Measurements from ENCODE around the gene TBCK. TPM values are rescaled to one million over a fixed set of nuclear protein-coding genes. Genes with fewer than 3 reads are reported as not detected.

Gene TBCK
- total and polyA plus RNA-seq, 2 experiments from 2014 or later = 13.9 to 28.9 TPM

DNA sequence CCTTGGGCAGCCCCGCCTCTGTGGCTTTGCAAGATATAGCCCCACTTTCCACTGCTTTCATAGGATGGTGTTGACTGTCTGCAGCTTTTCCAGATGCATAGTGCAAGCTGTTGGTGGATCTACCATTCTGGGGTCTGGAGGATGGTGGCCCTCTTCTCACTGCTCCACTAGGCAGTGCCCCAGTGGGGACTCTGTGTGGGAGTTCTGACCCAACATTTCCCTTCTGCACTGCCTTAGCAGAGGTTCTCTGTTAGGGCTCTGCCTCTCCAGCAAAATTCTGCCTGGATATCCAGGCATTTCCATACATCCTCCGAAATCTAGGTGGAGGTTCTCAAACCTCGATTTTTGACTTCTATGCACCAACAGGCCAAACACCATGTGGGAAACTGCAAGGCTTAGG is 153.7 kb downstream of the TBCK start:
- H3K4me3 ChIP-seq = no peak overlapping the region
- no peaks in the 10 kb centered on the region for H3K27me3 ChIP-seq (ENCODE audit: insufficient read depth)
- H3F3A ChIP-seq (replicated peaks; ENCODE audit: low read depth) = no peaks in the 10 kb centered on the region
- no peaks in the 10 kb centered on the region for H3K36me3 ChIP-seq (ENCODE audit: insufficient read depth)
- H3K27ac ChIP-seq (ENCODE audit: low read depth) = no peak overlapping the region
- TF ChIP-seq STAT1 (IDR thresholded peaks at IDR 0.05; ENCODE audit: unreplicated experiment) (no peak), EZH2 (IDR thresholded peaks at IDR 0.05; ENCODE audit: low read depth, unreplicated experiment) (no peak), EZH2phosphoT487 (IDR thresholded peaks at IDR 0.05; ENCODE audit: unreplicated experiment) (no peak), JUNB (IDR thresholded peaks at IDR 0.05; ENCODE audit: unreplicated experiment) (no peak), ZNF462 (CRISPR knock-in tag; IDR thresholded peaks at IDR 0.05) (no peak), CTCF (conservative IDR thresholded peaks at IDR 0.05; ENCODE audit: low read depth in 2 of 2) (no peak), ZNF114 (CRISPR knock-in tag; IDR thresholded peaks at IDR 0.05) (no peak), CREB1 (CRISPR knock-in tag; IDR thresholded peaks at IDR 0.05; ENCODE audit: low read depth) (no peak), NANOG (IDR thresholded peaks at IDR 0.05; ENCODE audit: borderline replicate concordance) (no peak), POLR2AphosphoS5 (IDR thresholded peaks at IDR 0.05; ENCODE audit: low read depth) (no peak), ZNF331 (CRISPR knock-in tag; IDR thresholded peaks at IDR 0.05; ENCODE audit: low read depth) (no peak)
- TF ChIP-seq, protein P1, sequence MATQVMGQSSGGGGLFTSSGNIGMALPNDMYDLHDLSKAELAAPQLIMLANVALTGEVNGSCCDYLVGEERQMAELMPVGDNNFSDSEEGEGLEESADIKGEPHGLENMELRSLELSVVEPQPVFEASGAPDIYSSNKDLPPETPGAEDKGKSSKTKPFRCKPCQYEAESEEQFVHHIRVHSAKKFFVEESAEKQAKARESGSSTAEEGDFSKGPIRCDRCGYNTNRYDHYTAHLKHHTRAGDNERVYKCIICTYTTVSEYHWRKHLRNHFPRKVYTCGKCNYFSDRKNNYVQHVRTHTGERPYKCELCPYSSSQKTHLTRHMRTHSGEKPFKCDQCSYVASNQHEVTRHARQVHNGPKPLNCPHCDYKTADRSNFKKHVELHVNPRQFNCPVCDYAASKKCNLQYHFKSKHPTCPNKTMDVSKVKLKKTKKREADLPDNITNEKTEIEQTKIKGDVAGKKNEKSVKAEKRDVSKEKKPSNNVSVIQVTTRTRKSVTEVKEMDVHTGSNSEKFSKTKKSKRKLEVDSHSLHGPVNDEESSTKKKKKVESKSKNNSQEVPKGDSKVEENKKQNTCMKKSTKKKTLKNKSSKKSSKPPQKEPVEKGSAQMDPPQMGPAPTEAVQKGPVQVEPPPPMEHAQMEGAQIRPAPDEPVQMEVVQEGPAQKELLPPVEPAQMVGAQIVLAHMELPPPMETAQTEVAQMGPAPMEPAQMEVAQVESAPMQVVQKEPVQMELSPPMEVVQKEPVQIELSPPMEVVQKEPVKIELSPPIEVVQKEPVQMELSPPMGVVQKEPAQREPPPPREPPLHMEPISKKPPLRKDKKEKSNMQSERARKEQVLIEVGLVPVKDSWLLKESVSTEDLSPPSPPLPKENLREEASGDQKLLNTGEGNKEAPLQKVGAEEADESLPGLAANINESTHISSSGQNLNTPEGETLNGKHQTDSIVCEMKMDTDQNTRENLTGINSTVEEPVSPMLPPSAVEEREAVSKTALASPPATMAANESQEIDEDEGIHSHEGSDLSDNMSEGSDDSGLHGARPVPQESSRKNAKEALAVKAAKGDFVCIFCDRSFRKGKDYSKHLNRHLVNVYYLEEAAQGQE (IDR thresholded peaks at IDR 0.05; ENCODE audit: unreplicated experiment) = no peak
- Mint-ChIP-seq H3K36me3 (ENCODE audit: low read depth) (peaks cover 30% of the 10 kb centered on the region), H3K27ac (no peak overlapping the region), H3K27me3 (ENCODE audit: insufficient read depth, low read depth, poor library complexity) (no peaks in the 10 kb centered on the region), H3K4me3 (no peak overlapping the region), H3K9me3 (peaks cover 19% of the 10 kb centered on the region), H3K4me1 (no peaks in the 10 kb centered on the region)
- H3K9me2 ChIP-seq (ENCODE audit: insufficient read depth) = no peaks in the 10 kb centered on the region
- no peak for DNase-seq (ENCODE audit: low spot score)
- no peak overlapping the region for H2AFZ ChIP-seq
- no peak for ATAC-seq
- no peaks in the 10 kb centered on the region for H3K4me1 ChIP-seq (ENCODE audit: insufficient read depth)
- H3K79me2 ChIP-seq (replicated peaks; ENCODE audit: insufficient read depth) = no peaks in the 10 kb centered on the region
- H3K4me2 ChIP-seq = no peak overlapping the region
- no peaks in the 10 kb centered on the region for H4K20me1 ChIP-seq (replicated peaks; ENCODE audit: insufficient read depth)

All from GM23338 (cell line).